Ishikawa (cell line): Measurements from ENCODE around the gene GRK3.

Experiments used
- CEBPB ChIP-seq: IDR thresholded peaks from 2 replicates; pipeline ENCODE4 v1.6.1; 2012
- CREB1 ChIP-seq: IDR thresholded peaks from 2 replicates; pipeline ENCODE4 v1.6.1; 2012; ENCODE audit warnings: low read depth
- EGR1 ChIP-seq: IDR thresholded peaks from 2 replicates; pipeline ENCODE4 v1.6.1; 2012
- EP300 ChIP-seq: IDR thresholded peaks from 2 replicates; pipeline ENCODE4 v1.6.1; 2012; ENCODE audit warnings: borderline replicate concordance
- FOXM1 ChIP-seq: IDR thresholded peaks from 2 replicates; pipeline ENCODE4 v1.6.1; 2012; ENCODE audit warnings: low read depth, borderline replicate concordance
- NFIC ChIP-seq: IDR thresholded peaks from 2 replicates; pipeline ENCODE4 v1.6.1; 2012
- RAD21 ChIP-seq: IDR thresholded peaks from 2 replicates; pipeline ENCODE4 v1.6.1; 2012; ENCODE audit warnings: low read depth
- REST ChIP-seq: IDR thresholded peaks from 2 replicates; pipeline ENCODE4 v1.6.1; 2012; ENCODE audit warnings: low read depth, mild to moderate bottlenecking
- TAF1 ChIP-seq: IDR thresholded peaks from 2 replicates; pipeline ENCODE4 v1.6.1; 2012; ENCODE audit warnings: low read depth, mild to moderate bottlenecking
- TCF12 ChIP-seq: IDR thresholded peaks from 2 replicates; pipeline ENCODE4 v1.6.1; 2012; ENCODE audit warnings: low read depth
- TEAD4 ChIP-seq: IDR thresholded peaks from 2 replicates; pipeline ENCODE4 v1.6.1; 2012
- USF1 ChIP-seq: IDR thresholded peaks from 2 replicates; pipeline ENCODE4 v1.6.1; 2012
- YY1 ChIP-seq: IDR thresholded peaks from 2 replicates; pipeline ENCODE4 v1.6.1; 2012; ENCODE audit warnings: low read depth
- ZBTB7A ChIP-seq: IDR thresholded peaks from 2 replicates; pipeline ENCODE4 v1.6.1; 2012; ENCODE audit warnings: low read depth
- TF ChIP-seq, protein P1 (sequence below): IDR thresholded peaks from 2 replicates; pipeline ENCODE4 v1.6.1; 2012

The GRK3 gene

GRCh38 chr22:25726241-25726640, 161.8 kb downstream of the GRK3 start:
- no peak for TF ChIP-seq USF1
- TF ChIP-seq, protein P1, sequence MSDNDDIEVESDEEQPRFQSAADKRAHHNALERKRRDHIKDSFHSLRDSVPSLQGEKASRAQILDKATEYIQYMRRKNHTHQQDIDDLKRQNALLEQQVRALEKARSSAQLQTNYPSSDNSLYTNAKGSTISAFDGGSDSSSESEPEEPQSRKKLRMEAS: no peak
- TF ChIP-seq EP300: no peak
- no peak for TF ChIP-seq ZBTB7A
- TF ChIP-seq EGR1: no peak
- no peak for TF ChIP-seq TEAD4
- TF ChIP-seq TAF1: no peak
- TF ChIP-seq REST: no peak
- no peak for TF ChIP-seq TCF12
- TF ChIP-seq YY1: no peak
- no peak for TF ChIP-seq RAD21
- no peak for TF ChIP-seq CEBPB
- TF ChIP-seq CREB1: no peak
- TF ChIP-seq NFIC: no peak
- TF ChIP-seq FOXM1: no peak

DNA sequence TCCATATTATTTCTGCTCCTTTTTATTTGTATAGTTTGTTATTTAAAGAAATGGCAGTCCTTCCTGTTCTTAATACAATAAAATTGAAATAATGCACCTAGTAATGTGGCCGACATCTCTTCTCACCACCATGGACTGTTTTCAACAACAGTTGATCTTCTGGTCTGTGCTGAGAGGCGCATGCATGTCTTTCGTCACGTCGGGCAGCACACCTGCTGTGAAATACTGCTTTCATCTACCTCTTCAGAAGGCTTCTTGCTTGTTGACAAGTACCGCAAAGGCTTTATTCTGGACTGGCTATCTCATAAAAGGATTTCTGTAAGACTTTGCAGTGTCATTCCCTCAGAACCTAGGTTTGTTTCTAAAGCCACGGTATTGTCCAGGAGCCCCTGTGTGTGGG, 163.6 kb downstream of the GRK3 start:
- no peak for TF ChIP-seq USF1
- TF ChIP-seq TAF1: no peak
- no peak for TF ChIP-seq REST
- no peak for TF ChIP-seq TCF12
- no peak for TF ChIP-seq NFIC
- no peak for TF ChIP-seq YY1
- TF ChIP-seq EP300: no peak
- no peak for TF ChIP-seq EGR1
- TF ChIP-seq CREB1: no peak
- TF ChIP-seq ZBTB7A: no peak
- no peak for TF ChIP-seq RAD21
- TF ChIP-seq, protein P1: no peak
- no peak for TF ChIP-seq TEAD4
- no peak for TF ChIP-seq CEBPB
- no peak for TF ChIP-seq FOXM1

DNA sequence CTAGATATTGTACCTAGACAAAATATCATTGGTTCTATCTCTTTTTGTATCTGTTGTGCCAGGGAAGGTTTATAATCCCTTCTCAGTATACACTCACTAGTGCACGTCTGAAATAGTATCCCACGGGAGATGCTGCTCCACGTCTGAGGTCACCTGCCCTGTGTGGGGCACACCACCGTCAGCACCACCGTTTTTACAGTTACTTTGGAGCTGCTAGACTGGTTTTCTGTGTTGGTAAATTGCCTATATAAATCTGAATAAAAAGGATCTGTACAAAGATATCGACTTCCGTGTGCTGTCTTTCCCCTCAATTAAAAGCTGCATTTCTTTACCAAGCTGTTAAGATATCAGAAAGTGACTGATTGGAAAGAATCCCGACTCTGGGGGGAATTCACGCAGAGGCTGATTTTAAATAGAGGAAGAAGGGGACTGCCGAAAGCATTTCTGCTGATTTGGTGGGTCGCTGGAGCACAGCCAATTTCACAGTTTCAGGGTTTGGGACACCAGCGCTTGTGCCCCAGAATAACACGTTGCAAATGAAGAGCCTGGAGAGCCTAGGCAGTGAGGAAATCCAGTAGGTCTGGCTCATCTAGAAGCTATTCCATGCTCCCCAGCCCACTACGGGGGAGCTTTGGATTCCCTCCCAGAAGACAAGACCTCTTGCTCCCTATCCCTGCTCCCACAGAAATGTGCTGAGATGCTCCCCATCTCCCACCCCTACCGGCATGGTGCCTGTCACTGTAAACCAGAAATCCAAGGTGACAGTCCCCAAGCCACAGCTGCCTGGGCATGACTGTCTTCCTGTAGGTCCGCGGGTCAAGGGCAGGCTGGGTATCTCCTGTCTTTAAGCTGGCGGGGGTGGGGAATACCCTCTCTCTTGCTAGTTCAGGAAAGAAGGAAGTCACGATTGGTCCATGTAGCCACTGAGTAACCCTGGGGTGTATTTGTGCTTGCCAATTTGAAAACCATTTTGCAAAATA, 164.8 kb downstream of the GRK3 start:
- TF ChIP-seq USF1 (no peak), NFIC (no peak), EGR1 (no peak), REST (no peak), TAF1 (no peak)

DNA sequence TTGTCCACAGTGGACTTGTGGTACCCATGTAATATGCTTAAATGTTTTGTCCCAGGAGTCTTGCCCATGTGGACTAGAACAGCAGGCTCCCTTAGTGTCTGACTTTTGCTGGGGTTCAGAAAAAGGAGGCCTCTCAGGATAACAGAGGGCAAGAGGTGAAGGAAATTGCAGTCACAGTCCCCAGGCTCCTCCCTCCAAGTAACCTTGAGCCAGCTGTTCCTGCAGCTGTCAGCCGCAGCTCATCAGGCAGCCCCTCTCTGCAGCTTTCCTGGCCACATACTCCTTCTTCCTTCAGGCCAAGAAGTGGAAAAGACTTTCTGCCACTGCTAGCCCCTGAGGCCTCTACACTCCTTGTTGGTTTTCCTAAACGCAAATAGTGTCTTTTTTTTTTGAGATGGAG, 171.2 kb downstream of the GRK3 start:
- TF ChIP-seq RAD21: no peak
- TF ChIP-seq TAF1: no peak
- no peak for TF ChIP-seq TCF12
- TF ChIP-seq USF1: no peak
- no peak for TF ChIP-seq ZBTB7A
- TF ChIP-seq EP300: no peak
- TF ChIP-seq, protein P1: no peak
- no peak for TF ChIP-seq FOXM1
